CD4-positive, alpha-beta T cell treated with Interleukin-4 for 4 hours (primary cell): Measurements from ENCODE around the gene NARS2.
"Not testable (repeated sequence)": the region's sequence is repeated elsewhere in the genome, so short reads cannot be mapped to it uniquely, and the experiment has no call there.

Experiments used
- DNase-seq: peaks from one replicate; pipeline ENCODE4 v3.0.0-alpha.2; 2020

The NARS2 gene

GRCh38 chr11:78574386-78575381 lies at the start of gene NARS2:
Gene NARS2 (minus strand): TSS chr11:78574864. CDS start chr11:78574488, 376 bp downstream.
- peak; percentile 95 for DNase-seq

- no peak for DNase-seq
Observed at GRCh38 chr11:78622666-78623065, 48.0 kb upstream of the NARS2 start.

GRCh38 chr11:78620159-78620558 lies 45.5 kb upstream of the NARS2 start:
- DNase-seq, result no peak

- DNase-seq, result no peak
Observed at GRCh38 chr11:78615724-78616123, 41.1 kb upstream of the NARS2 start.

GRCh38 chr11:78613378-78613813 lies 38.7 kb upstream of the NARS2 start:
- no peak for DNase-seq

- no peak for DNase-seq
Observed at GRCh38 chr11:78612721-78613377, 38.2 kb upstream of the NARS2 start.

GRCh38 chr11:78609321-78609720 lies 34.7 kb upstream of the NARS2 start:
- not testable (repeated sequence) for DNase-seq

GRCh38 chr11:78607696-78608095 lies 33.0 kb upstream of the NARS2 start:
- no peak for DNase-seq

- no peak for DNase-seq
Observed at GRCh38 chr11:78606667-78607066, 32.0 kb upstream of the NARS2 start.

GRCh38 chr11:78605296-78605695 lies 30.6 kb upstream of the NARS2 start:
- DNase-seq, result no peak

GRCh38 chr11:78603792-78604191 lies 29.1 kb upstream of the NARS2 start:
- DNase-seq, result no peak

GRCh38 chr11:78602771-78603170 lies 28.1 kb upstream of the NARS2 start:
- DNase-seq, result not testable (repeated sequence)

GRCh38 chr11:78601066-78601465 lies 26.4 kb upstream of the NARS2 start:
- DNase-seq, result not testable (repeated sequence)

GRCh38 chr11:78597579-78597978 lies 22.9 kb upstream of the NARS2 start:
- not testable (repeated sequence) for DNase-seq

- DNase-seq, result no peak
Observed at GRCh38 chr11:78595436-78596130, 20.9 kb upstream of the NARS2 start.

- no peak for DNase-seq
Observed at GRCh38 chr11:78594814-78595213, 20.1 kb upstream of the NARS2 start.

- DNase-seq, result no peak
Observed at GRCh38 chr11:78588517-78588916, 13.9 kb upstream of the NARS2 start.

- DNase-seq, result no peak
Observed at GRCh38 chr11:78587446-78587845, 12.8 kb upstream of the NARS2 start.

- DNase-seq, result peak; percentile 31
Observed at GRCh38 chr11:78586452-78587046, 11.9 kb upstream of the NARS2 start.

- DNase-seq, result no peak
Observed at GRCh38 chr11:78583889-78584288, 9.2 kb upstream of the NARS2 start.

- no peak for DNase-seq
Observed at GRCh38 chr11:78577495-78577894, 2.8 kb upstream of the NARS2 start.

- DNase-seq, result no peak
Observed at GRCh38 chr11:78576549-78577097, 2.0 kb upstream of the NARS2 start.

GRCh38 chr11:78575478-78575877 lies 814 bp upstream of the NARS2 start:
- DNase-seq, result no peak
